CD4-positive, alpha-beta T cell (primary cell): Measurements from ENCODE around the gene SRD5A1. TPM values are rescaled to one million over a fixed set of nuclear protein-coding genes. Genes with fewer than 3 reads are reported as not detected.

Experiments
- ATAC-seq: fragments of 200-7000 bp; cut with Tn5 transposase; one replicate; pipeline ENCODE4 v1.10.0; 2022; ENCODE audit warnings: mild to moderate bottlenecking; ENCODE audit not compliant: poor library complexity
- CTCF ChIA-PET: fragments of 350-600 bp; sonication (Branson Sonifier 250); formaldehyde crosslinking; loops from one replicate; lab custom pipeline; 2021; ENCODE audit warnings: antibody characterized with exemption, inconsistent platforms; lab: Charles Lee
- POLR2A ChIA-PET: fragments of 350-600 bp; sonication (Branson Sonifier 250); formaldehyde crosslinking; loops from one replicate; lab custom pipeline; 2021; ENCODE audit warnings: antibody characterized with exemption, inconsistent platforms; lab: Charles Lee
- DNase-seq, 14 experiments: peaks; one replicate each; pipeline ENCODE4 v3.0.0-alpha.2; 2013 to 2020; ENCODE audit warnings: mixed read lengths in 2 of 14
- H3K27ac ChIP-seq, 2 donors: one replicate each; pipeline versions ENCODE4 v1.5.1 to v1.7.0; 2013; ENCODE audit warnings: low read length in 2 of 2, low read depth in 1 of 2, mild to moderate bottlenecking in 1 of 2
- H3K27me3 ChIP-seq, 2 experiments: 1 replicate in 1 of 2; 2 replicates in 1 of 2; pipeline versions ENCODE4 v1.6.1 to v1.7.0; 2013; ENCODE audit warnings: low read length in 2 of 2, control low read depth in 1 of 2, mild to moderate bottlenecking in 1 of 2, moderate library complexity in 1 of 2; ENCODE audit not compliant: insufficient read depth in 2 of 2, control insufficient read depth in 1 of 2
- H3K36me3 ChIP-seq: one replicate; pipeline ENCODE4 v1.6.1; 2013; ENCODE audit warnings: low read length, control low read depth; ENCODE audit not compliant: insufficient read depth
- H3K4me1 ChIP-seq: one replicate; pipeline ENCODE4 v1.6.1; 2013; ENCODE audit warnings: low read length, control low read depth; ENCODE audit not compliant: insufficient read depth
- H3K4me3 ChIP-seq: one replicate; pipeline ENCODE4 v1.5.1; 2013; ENCODE audit warnings: mild to moderate bottlenecking, low read length, moderate library complexity
- H3K9me3 ChIP-seq, 2 experiments: 1 replicate in 1 of 2; 2 replicates in 1 of 2; pipeline versions ENCODE4 v1.6.1 to v1.7.0; 2013; ENCODE audit warnings: low read length in 2 of 2, mild to moderate bottlenecking in 2 of 2, control low read depth in 1 of 2, moderate library complexity in 1 of 2; ENCODE audit not compliant: control insufficient read depth in 1 of 2, insufficient read depth in 1 of 2
- H3K27ac Mint-ChIP-seq: one replicate; pipeline ENCODE4 v1.8.0; 2020; ENCODE audit warnings: mixed read lengths
- H3K27me3 Mint-ChIP-seq: one replicate; pipeline ENCODE4 v1.8.0; 2021; ENCODE audit warnings: mixed read lengths
- H3K36me3 Mint-ChIP-seq: one replicate; pipeline ENCODE4 v1.8.0; 2021; ENCODE audit warnings: low read depth, mixed read lengths
- H3K4me1 Mint-ChIP-seq: one replicate; pipeline ENCODE4 v1.8.0; 2021; ENCODE audit warnings: low read depth, mixed read lengths
- H3K4me3 Mint-ChIP-seq: one replicate; pipeline ENCODE4 v1.8.0; 2020; ENCODE audit warnings: mild to moderate bottlenecking, mixed read lengths
- H3K9me3 Mint-ChIP-seq: one replicate; pipeline ENCODE4 v1.8.0; 2020; ENCODE audit warnings: mixed read lengths
- CTCF ChIP-seq: fragments of 200-600 bp; IDR thresholded peaks from one replicate; pipeline ENCODE4 v1.8.0; 2022; ENCODE audit warnings: antibody characterized with exemption, mild to moderate bottlenecking
- intact Hi-C, 2 experiments: fragments of 100-400 bp; cut with DNase I in 1 of 2; cut with micrococcal nuclease in 1 of 2; formaldehyde crosslinking; loops; one replicate each; pipeline versions ENCODE4 v1.15.1 to v1.9.0; 2023 to 2025; cut with DNase I, micrococcal nuclease
- total RNA-seq, 174 experiments: library from RNA in 2 of 174; stranded (reverse) in 2 of 174; gene quantifications; one replicate each; pipeline ENCODE4 v1.2.3 and lab custom pipeline; 2021 to 2026

Gene SRD5A1
- total RNA-seq, 2 experiments from 2014 or later, result 2.3 to 3.0 TPM

- Mint-ChIP-seq H3K27ac (no peak overlapping the region), H3K27me3 (peaks cover 9% of the 10 kb centered on the region), H3K36me3 (peaks cover 3% of the 10 kb centered on the region), H3K4me1 (no peaks in the 10 kb centered on the region), H3K9me3 (no peaks in the 10 kb centered on the region), H3K4me3 (no peak overlapping the region)
- CTCF ChIA-PET, result no interaction called here
- TF ChIP-seq CTCF, result no peak
- no peaks in the 10 kb centered on the region for H3K9me3 ChIP-seq
- intact Hi-C loops, result no loop called here
- H3K4me1 ChIP-seq, result no peaks in the 10 kb centered on the region
- no peaks in the 10 kb centered on the region for H3K36me3 ChIP-seq
- DNase-seq (no peak), ATAC-seq (no peak)
- no peak overlapping the region for H3K4me3 ChIP-seq
- no peaks in the 10 kb centered on the region for H3K27me3 ChIP-seq
- H3K27ac ChIP-seq, result no peak overlapping the region
- POLR2A ChIA-PET, result no interaction called here
Observed at GRCh38 chr5:6675784-6676491, 42.7 kb downstream of the SRD5A1 start.

GRCh38 chr5:6676702-6677101, 43.5 kb downstream of the SRD5A1 start:
- CTCF ChIA-PET, result no interaction called here
- peaks cover 16% of the 10 kb centered on the region for H3K27me3 Mint-ChIP-seq

GRCh38 chr5:6678385-6678784, 45.1 kb downstream of the SRD5A1 start:
- DNase-seq (no peak), ATAC-seq (no peak)
- no peak overlapping the region for H3K4me3 Mint-ChIP-seq
- Histone ChIP-seq H3K4me3 (no peak overlapping the region), H3K27me3 (peaks cover 3 to 7% of the 10 kb centered on the region in 2 experiments), H3K36me3 (no peaks in the 10 kb centered on the region), H3K27ac (no peak overlapping the region), H3K9me3 (no peaks in the 10 kb centered on the region), H3K4me1 (no peaks in the 10 kb centered on the region)
- intact Hi-C loops, result no loop called here
- TF ChIP-seq CTCF, result no peak
- H3K27ac Mint-ChIP-seq, result no peak overlapping the region
- no peaks in the 10 kb centered on the region for H3K4me1 Mint-ChIP-seq
- CTCF ChIA-PET, result no interaction called here
- H3K27me3 Mint-ChIP-seq, result peaks cover 28% of the 10 kb centered on the region
- no peaks in the 10 kb centered on the region for H3K36me3 Mint-ChIP-seq
- POLR2A ChIA-PET, result no interaction called here
- no peaks in the 10 kb centered on the region for H3K9me3 Mint-ChIP-seq

More at GRCh38 chr5:6676702-6677101, 43.5 kb downstream of the SRD5A1 start:
- TF ChIP-seq CTCF, result no peak
- Histone ChIP-seq H3K36me3 (no peaks in the 10 kb centered on the region), H3K4me3 (no peak overlapping the region), H3K27ac (no peak overlapping the region), H3K27me3 (no peaks in the 10 kb centered on the region), H3K9me3 (no peaks in the 10 kb centered on the region), H3K4me1 (no peaks in the 10 kb centered on the region)
- DNase-seq, result no peak
- Mint-ChIP-seq H3K36me3 (peaks cover 2% of the 10 kb centered on the region), H3K9me3 (no peaks in the 10 kb centered on the region), H3K4me3 (no peak overlapping the region), H3K4me1 (no peaks in the 10 kb centered on the region), H3K27ac (no peak overlapping the region)
- ATAC-seq, result no peak
- intact Hi-C loops, result no loop called here
- POLR2A ChIA-PET, result no interaction called here
